WTC11 (cell line): ENCODE data around the gene PTPMT1. TPM values are rescaled to one million over a fixed set of nuclear protein-coding genes. Genes with fewer than 3 reads are reported as not detected.
"Not testable (repeated sequence)": the region's sequence is repeated elsewhere in the genome, so short reads cannot be mapped to it uniquely, and the experiment has no call there.

ENCODE experiments used
- ATAC-seq: fragments of 200-7000 bp; cut with Tn5 transposase; 2 replicates; pipeline ENCODE4 v1.10.0; 2021; ENCODE audit warnings: mild to moderate bottlenecking, moderate library complexity
- CTCF ChIA-PET: fragments of 300-600 bp; sonication (Branson Sonifier 250); formaldehyde crosslinking; loops from one replicate; lab custom pipeline; 2021; ENCODE audit warnings: antibody characterized with exemption; lab: Charles Lee
- POLR2A ChIA-PET: fragments of 350-600 bp; sonication (Branson Sonifier 250); formaldehyde crosslinking; loops from one replicate; lab custom pipeline; 2021; ENCODE audit warnings: antibody characterized with exemption; lab: Charles Lee
- DNase-seq: peaks from one replicate; pipeline ENCODE4 v3.0.0; 2021; ENCODE audit warnings: low spot score
- H3K27ac Mint-ChIP-seq: 2 replicates; pipeline ENCODE4 v1.8.0; 2021; ENCODE audit warnings: mixed read lengths
- H3K27me3 Mint-ChIP-seq: 2 replicates; pipeline ENCODE4 v1.8.0; 2021; ENCODE audit warnings: low read depth, mild to moderate bottlenecking, moderate library complexity, mixed read lengths
- H3K36me3 Mint-ChIP-seq: 2 replicates; pipeline ENCODE4 v1.8.0; 2021; ENCODE audit warnings: mixed read lengths
- H3K4me1 Mint-ChIP-seq: 2 replicates; pipeline ENCODE4 v1.8.0; 2022; ENCODE audit warnings: mixed read lengths
- H3K4me3 Mint-ChIP-seq: 2 replicates; pipeline ENCODE4 v1.8.0; 2021; ENCODE audit warnings: mild to moderate bottlenecking, moderate library complexity, mixed read lengths
- H3K9me3 Mint-ChIP-seq: 2 replicates; pipeline ENCODE4 v1.8.0; 2021; ENCODE audit warnings: mixed read lengths
- FOXJ3 ChIP-seq: sonication (generic); formaldehyde crosslinking; IDR thresholded peaks from 2 replicates; pipeline ENCODE4 v1.9.0; 2021; ENCODE audit warnings: missing genetic modification reagents, mild to moderate bottlenecking, borderline replicate concordance
- FOXP1 ChIP-seq: sonication (generic); formaldehyde crosslinking; IDR thresholded peaks from 2 replicates; pipeline ENCODE4 v1.8.0; 2022; ENCODE audit warnings: missing genetic modification reagents, mild to moderate bottlenecking, moderate library complexity, borderline replicate concordance
- GTF2I ChIP-seq: fragments of 250-450 bp; sonication (Bioruptor Pico); conservative IDR thresholded peaks from 2 replicates; pipeline ENCODE4 v1.4.0; 2021; ENCODE audit warnings: mild to moderate bottlenecking
- IRF1 ChIP-seq: sonication (generic); formaldehyde crosslinking; IDR thresholded peaks from 2 replicates; pipeline ENCODE4 v1.8.0; 2023; ENCODE audit warnings: missing genetic modification reagents
- IRF2 ChIP-seq: sonication (generic); formaldehyde crosslinking; IDR thresholded peaks from 2 replicates; pipeline ENCODE4 v1.8.0; 2022; ENCODE audit warnings: low read depth, missing genetic modification reagents, borderline replicate concordance
- JUN ChIP-seq: sonication (generic); formaldehyde crosslinking; IDR thresholded peaks from 2 replicates; pipeline ENCODE4 v1.8.0; 2023; ENCODE audit warnings: mild to moderate bottlenecking, missing genetic modification reagents
- MAX ChIP-seq: sonication (generic); formaldehyde crosslinking; IDR thresholded peaks from 2 replicates; pipeline ENCODE4 v1.8.0; 2022; ENCODE audit warnings: mild to moderate bottlenecking, missing genetic modification reagents
- NFE2L1 ChIP-seq: sonication (generic); formaldehyde crosslinking; IDR thresholded peaks from 2 replicates; pipeline ENCODE4 v1.8.1; 2023; ENCODE audit warnings: missing genetic modification reagents
- RELA ChIP-seq: sonication (generic); formaldehyde crosslinking; IDR thresholded peaks from 2 replicates; pipeline ENCODE4 v1.8.1; 2022; ENCODE audit warnings: missing genetic modification reagents, mild to moderate bottlenecking, borderline replicate concordance
- ZNF121 ChIP-seq: sonication (generic); formaldehyde crosslinking; IDR thresholded peaks from 2 replicates; pipeline ENCODE4 v1.8.0; 2023; ENCODE audit warnings: missing genetic modification reagents
- ZNF281 ChIP-seq: sonication (generic); formaldehyde crosslinking; IDR thresholded peaks from 2 replicates; pipeline ENCODE4 v1.8.0; 2023; ENCODE audit warnings: mild to moderate bottlenecking, missing genetic modification reagents
- total RNA-seq: library from RNA; stranded (reverse); gene quantifications from 3 replicates; pipeline ENCODE4 v1.2.3, GENCODE V29; 2021
- TF ChIP-seq, protein P1 (sequence below): sonication (generic); formaldehyde crosslinking; IDR thresholded peaks from 2 replicates; pipeline ENCODE4 v1.8.1; 2022; ENCODE audit warnings: mild to moderate bottlenecking, missing genetic modification reagents, moderate library complexity, borderline replicate concordance
- TF ChIP-seq, protein P2 (sequence below): sonication (generic); formaldehyde crosslinking; IDR thresholded peaks from 2 replicates; pipeline ENCODE4 v1.8.0; 2022; ENCODE audit warnings: mild to moderate bottlenecking, missing genetic modification reagents
- TF ChIP-seq, protein P3 (sequence below): sonication (generic); formaldehyde crosslinking; IDR thresholded peaks from 2 replicates; pipeline ENCODE4 v1.8.1; 2023; ENCODE audit warnings: mild to moderate bottlenecking, missing genetic modification reagents
- TF ChIP-seq, protein P4 (sequence below): fragments of 250-450 bp; sonication (Bioruptor Pico); IDR thresholded peaks from 2 replicates; pipeline ENCODE4 v1.9.0; 2021; ENCODE audit warnings: mild to moderate bottlenecking

Gene PTPMT1
- total RNA-seq, 1 experiment from 2014 or later = 49.5 TPM

DNA sequence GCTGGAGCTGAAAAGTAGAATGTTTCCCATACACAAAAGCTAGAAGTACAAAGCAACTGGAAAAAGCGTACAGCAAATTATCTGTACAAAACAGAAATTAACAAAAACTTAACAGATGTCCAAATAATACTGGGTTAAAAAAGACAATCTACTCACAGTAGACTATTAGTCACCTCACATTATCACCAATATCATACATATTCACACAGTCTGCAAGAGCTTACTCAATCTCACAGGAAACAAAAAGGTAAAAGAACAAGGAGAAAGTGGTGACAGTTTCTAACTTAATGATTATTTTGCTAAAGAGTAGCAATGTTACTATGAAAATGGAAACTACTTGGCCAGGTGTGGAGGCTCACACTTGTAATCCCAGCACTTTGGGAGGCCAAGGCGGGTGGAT is 24.3 kb upstream of the PTPMT1 start (continued):
- TF ChIP-seq, protein P1, sequence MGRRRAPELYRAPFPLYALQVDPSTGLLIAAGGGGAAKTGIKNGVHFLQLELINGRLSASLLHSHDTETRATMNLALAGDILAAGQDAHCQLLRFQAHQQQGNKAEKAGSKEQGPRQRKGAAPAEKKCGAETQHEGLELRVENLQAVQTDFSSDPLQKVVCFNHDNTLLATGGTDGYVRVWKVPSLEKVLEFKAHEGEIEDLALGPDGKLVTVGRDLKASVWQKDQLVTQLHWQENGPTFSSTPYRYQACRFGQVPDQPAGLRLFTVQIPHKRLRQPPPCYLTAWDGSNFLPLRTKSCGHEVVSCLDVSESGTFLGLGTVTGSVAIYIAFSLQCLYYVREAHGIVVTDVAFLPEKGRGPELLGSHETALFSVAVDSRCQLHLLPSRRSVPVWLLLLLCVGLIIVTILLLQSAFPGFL = no peak
- TF ChIP-seq MAX (CRISPR knock-in tag) (no peak), FOXP1 (no peak), ZNF121 (no peak)
- TF ChIP-seq, protein P2, sequence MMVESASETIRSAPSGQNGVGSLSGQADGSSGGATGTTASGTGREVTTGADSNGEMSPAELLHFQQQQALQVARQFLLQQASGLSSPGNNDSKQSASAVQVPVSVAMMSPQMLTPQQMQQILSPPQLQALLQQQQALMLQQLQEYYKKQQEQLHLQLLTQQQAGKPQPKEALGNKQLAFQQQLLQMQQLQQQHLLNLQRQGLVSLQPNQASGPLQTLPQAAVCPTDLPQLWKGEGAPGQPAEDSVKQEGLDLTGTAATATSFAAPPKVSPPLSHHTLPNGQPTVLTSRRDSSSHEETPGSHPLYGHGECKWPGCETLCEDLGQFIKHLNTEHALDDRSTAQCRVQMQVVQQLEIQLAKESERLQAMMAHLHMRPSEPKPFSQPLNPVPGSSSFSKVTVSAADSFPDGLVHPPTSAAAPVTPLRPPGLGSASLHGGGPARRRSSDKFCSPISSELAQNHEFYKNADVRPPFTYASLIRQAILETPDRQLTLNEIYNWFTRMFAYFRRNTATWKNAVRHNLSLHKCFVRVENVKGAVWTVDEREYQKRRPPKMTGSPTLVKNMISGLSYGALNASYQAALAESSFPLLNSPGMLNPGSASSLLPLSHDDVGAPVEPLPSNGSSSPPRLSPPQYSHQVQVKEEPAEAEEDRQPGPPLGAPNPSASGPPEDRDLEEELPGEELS (CRISPR knock-in tag) = no peak
- TF ChIP-seq, protein P3, sequence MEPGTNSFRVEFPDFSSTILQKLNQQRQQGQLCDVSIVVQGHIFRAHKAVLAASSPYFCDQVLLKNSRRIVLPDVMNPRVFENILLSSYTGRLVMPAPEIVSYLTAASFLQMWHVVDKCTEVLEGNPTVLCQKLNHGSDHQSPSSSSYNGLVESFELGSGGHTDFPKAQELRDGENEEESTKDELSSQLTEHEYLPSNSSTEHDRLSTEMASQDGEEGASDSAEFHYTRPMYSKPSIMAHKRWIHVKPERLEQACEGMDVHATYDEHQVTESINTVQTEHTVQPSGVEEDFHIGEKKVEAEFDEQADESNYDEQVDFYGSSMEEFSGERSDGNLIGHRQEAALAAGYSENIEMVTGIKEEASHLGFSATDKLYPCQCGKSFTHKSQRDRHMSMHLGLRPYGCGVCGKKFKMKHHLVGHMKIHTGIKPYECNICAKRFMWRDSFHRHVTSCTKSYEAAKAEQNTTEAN = no peak

- Mint-ChIP-seq H3K9me3 (no peaks in the 10 kb centered on the region), H3K27ac (no peak overlapping the region), H3K36me3 (peaks cover 10% of the 10 kb centered on the region), H3K4me1 (peaks cover 31% of the 10 kb centered on the region), H3K4me3 (no peak overlapping the region), H3K27me3 (no peaks in the 10 kb centered on the region)
- ATAC-seq (no peak), DNase-seq (no peak)
- TF ChIP-seq GTF2I (no peak), IRF1 (CRISPR knock-in tag) (no peak)
- ChIA-PET CTCF (no interaction called here), POLR2A (no interaction called here)
These were observed 20.1 kb upstream of the PTPMT1 start for GRCh38 chr11:47545298-47545697.

- not testable (repeated sequence) for ATAC-seq, H3K27me3 Mint-ChIP-seq, DNase-seq, H3K27ac Mint-ChIP-seq, H3K4me3 Mint-ChIP-seq, H3K9me3 Mint-ChIP-seq
- peaks cover 15% of the 10 kb centered on the region for H3K36me3 Mint-ChIP-seq
- H3K4me1 Mint-ChIP-seq = peaks cover 31% of the 10 kb centered on the region
- ChIA-PET POLR2A (interaction anchor here (0.6 kb wide), 1 partner anchor 377 kb away, joined by 3 read pairs; no protein-coding TSS in a partner anchor), CTCF (interaction anchor here (0.7 kb wide), 1 partner anchor 197 kb away, joined by 5 read pairs; no protein-coding TSS in a partner anchor)
These were observed 19.1 kb upstream of the PTPMT1 start for GRCh38 chr11:47546274-47546673.

DNA sequence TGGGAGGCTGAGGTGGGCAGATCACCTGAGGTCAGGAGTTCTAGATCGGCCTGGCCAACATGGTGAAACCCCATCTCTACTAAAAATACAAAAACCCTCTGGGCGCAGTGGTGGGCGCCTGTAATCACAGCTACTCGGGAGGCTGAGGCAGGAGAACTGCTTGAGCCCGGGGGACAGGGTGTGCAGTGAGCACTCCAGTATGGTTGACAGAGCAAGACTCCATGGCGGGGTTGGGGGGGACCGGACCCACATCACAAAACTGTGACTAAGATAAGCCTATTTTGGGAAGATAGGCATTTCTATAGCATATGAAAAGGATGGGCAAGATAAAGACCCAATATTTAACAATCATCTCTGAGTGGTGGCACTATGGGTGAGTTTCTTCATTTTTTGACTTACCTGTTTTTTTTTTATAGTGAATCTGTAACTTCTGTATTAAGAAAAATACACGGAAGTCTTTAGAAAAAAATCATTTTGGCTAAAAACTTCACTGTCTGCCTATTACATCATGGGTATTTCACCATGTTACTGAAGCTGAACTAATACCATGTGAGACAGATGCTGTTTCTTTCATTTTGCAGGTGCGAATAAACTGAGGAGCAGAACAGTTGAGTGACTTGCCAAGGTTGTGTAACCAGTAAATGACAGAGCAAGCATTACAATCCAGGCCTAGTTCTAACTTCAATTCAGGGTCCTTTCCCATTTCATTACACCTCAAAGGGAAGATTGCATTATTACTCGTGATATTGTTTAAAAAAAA is 14.9 kb upstream of the PTPMT1 start:
- Mint-ChIP-seq H3K4me1 (peaks cover 38% of the 10 kb centered on the region), H3K27ac (peak overlapping the region; percentile 76), H3K36me3 (peaks cover 18% of the 10 kb centered on the region), H3K4me3 (no peak overlapping the region; the same call in 1 of the 2 replicates), H3K9me3 (no peaks in the 10 kb centered on the region), H3K27me3 (no peaks in the 10 kb centered on the region)
- ChIA-PET POLR2A (no interaction called here), CTCF (interaction anchor here (1.0 to 1.7 kb wide), 2 partner anchors 18 to 35 kb away, joined by 3 to 9 read pairs; no protein-coding TSS in a partner anchor)
- ATAC-seq (no peak), DNase-seq (no peak)
- TF ChIP-seq NFE2L1 (no peak), FOXJ3 (CRISPR knock-in tag) (no peak), RELA (CRISPR knock-in tag) (no peak), ZNF281 (no peak), IRF2 (no peak), JUN (no peak)
- TF ChIP-seq, protein P4, sequence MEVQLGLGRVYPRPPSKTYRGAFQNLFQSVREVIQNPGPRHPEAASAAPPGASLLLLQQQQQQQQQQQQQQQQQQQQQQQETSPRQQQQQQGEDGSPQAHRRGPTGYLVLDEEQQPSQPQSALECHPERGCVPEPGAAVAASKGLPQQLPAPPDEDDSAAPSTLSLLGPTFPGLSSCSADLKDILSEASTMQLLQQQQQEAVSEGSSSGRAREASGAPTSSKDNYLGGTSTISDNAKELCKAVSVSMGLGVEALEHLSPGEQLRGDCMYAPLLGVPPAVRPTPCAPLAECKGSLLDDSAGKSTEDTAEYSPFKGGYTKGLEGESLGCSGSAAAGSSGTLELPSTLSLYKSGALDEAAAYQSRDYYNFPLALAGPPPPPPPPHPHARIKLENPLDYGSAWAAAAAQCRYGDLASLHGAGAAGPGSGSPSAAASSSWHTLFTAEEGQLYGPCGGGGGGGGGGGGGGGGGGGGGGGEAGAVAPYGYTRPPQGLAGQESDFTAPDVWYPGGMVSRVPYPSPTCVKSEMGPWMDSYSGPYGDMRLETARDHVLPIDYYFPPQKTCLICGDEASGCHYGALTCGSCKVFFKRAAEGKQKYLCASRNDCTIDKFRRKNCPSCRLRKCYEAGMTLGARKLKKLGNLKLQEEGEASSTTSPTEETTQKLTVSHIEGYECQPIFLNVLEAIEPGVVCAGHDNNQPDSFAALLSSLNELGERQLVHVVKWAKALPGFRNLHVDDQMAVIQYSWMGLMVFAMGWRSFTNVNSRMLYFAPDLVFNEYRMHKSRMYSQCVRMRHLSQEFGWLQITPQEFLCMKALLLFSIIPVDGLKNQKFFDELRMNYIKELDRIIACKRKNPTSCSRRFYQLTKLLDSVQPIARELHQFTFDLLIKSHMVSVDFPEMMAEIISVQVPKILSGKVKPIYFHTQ (CRISPR knock-in tag) = no peak
- TF ChIP-seq, protein P2 (CRISPR knock-in tag) = no peak
